ENCODE measurements around the gene HUS1. TPM values are rescaled to one million over a fixed set of nuclear protein-coding genes. Genes with fewer than 3 reads are reported as not detected.
A peak's percentile ranks its signal among the peaks of the same experiment; 100 is the strongest.
"Not testable (repeated sequence)": the region's sequence is repeated elsewhere in the genome, so short reads cannot be mapped to it uniquely, and the experiment has no call there.

HUS1 gene
- total RNA-seq, 2 donors from 2014 or later, result 15.2 to 16.9 TPM

- H3K36me3 ChIP-seq (replicated peaks in 1 of 2; ENCODE audit: insufficient read depth in 1 of 2, low read depth in 2 of 2), result no peaks in the 10 kb centered on the region
- H3K4me1 ChIP-seq, result no peaks in the 10 kb centered on the region
- no peak overlapping the region for H3K4me3 ChIP-seq
- DNase-seq (no peak), ATAC-seq (no peak)
- no peaks in the 10 kb centered on the region for H3K9me3 ChIP-seq
- no peaks in the 10 kb centered on the region for H3K27me3 ChIP-seq
- no peak for TF ChIP-seq POLR2A (IDR thresholded peaks at IDR 0.05)
- TF ChIP-seq, protein P1, sequence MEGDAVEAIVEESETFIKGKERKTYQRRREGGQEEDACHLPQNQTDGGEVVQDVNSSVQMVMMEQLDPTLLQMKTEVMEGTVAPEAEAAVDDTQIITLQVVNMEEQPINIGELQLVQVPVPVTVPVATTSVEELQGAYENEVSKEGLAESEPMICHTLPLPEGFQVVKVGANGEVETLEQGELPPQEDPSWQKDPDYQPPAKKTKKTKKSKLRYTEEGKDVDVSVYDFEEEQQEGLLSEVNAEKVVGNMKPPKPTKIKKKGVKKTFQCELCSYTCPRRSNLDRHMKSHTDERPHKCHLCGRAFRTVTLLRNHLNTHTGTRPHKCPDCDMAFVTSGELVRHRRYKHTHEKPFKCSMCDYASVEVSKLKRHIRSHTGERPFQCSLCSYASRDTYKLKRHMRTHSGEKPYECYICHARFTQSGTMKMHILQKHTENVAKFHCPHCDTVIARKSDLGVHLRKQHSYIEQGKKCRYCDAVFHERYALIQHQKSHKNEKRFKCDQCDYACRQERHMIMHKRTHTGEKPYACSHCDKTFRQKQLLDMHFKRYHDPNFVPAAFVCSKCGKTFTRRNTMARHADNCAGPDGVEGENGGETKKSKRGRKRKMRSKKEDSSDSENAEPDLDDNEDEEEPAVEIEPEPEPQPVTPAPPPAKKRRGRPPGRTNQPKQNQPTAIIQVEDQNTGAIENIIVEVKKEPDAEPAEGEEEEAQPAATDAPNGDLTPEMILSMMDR (IDR thresholded peaks at IDR 0.05), result no peak
- H3K27ac ChIP-seq, result no peak overlapping the region
- 45 to 57% methylated on average over 11 to 12 of the region's 12 CpGs for WGBS, 2 donors
- intact Hi-C loops (cut with DNase I), result loop anchor here (5.0 kb wide), 1 partner anchor 213 kb away; no protein-coding TSS in a partner anchor
Measured at GRCh38 chr7:47944536-47945260, 34.7 kb downstream of the HUS1 start.

DNA sequence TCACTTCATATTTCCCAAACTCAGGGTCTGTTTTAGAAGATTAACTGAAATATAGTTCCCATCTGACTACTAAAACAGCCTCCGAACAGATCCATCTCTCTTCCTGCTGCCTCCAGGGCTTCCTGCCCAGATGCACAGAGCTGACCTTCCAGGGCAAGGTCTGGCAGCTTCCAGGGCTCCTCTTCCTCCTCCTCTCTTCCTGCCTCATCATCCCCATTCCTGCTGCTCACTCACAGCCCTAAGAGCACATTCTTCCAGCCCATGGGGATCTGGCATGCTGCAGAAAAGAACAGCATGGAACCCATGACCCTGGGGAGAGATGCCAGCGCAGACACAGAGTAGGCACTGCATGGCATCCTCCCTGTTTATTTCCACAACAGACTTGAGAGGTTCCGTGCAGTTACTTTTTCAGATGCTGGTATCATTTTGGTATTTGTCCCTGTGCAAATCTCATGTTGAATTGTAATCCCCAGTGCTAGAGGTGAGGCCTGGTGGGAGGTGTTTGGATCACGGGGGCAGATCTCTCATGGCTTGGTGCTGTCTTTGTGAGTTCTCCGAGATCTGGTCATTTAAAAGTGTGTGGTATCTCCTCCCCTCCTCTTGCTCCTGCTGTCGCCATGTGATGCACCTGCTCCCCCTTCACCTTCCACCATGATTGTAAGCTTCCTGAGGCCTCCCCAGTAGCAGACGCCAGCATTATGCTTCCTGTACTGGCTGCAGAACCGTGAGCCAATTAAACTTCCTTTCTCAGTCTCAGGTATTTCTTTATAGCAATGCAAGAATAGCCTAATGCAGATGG, 35.5 kb downstream of the HUS1 start:
- intact Hi-C loops (cut with DNase I), result loop anchor here (5.0 kb wide), 1 partner anchor 213 kb away; no protein-coding TSS in a partner anchor
- no peak for ATAC-seq

GRCh38 chr7:47942651-47943050, 36.8 kb downstream of the HUS1 start:
- not testable (repeated sequence) for H3K4me1 ChIP-seq; H3K27ac ChIP-seq; H3K36me3 ChIP-seq (replicated peaks in 1 of 2; ENCODE audit: insufficient read depth in 1 of 2, low read depth in 2 of 2); H3K27me3 ChIP-seq; H3K9me3 ChIP-seq; ATAC-seq; DNase-seq; H3K4me3 ChIP-seq
- intact Hi-C loops (cut with DNase I), result loop anchor here (5.0 kb wide), 1 partner anchor 215 kb away; no protein-coding TSS in a partner anchor
- WGBS, 2 donors, result 82 to 88% methylated on average over 10 of the region's 10 CpGs

More for the DNA sequence above, 35.5 kb downstream of the HUS1 start:
- H3K4me1 ChIP-seq, result no peaks in the 10 kb centered on the region
- H3K4me3 ChIP-seq, result no peak overlapping the region
- no peaks in the 10 kb centered on the region for H3K9me3 ChIP-seq
- H3K27me3 ChIP-seq, result no peaks in the 10 kb centered on the region
- no peak for DNase-seq
- H3K36me3 ChIP-seq (replicated peaks in 1 of 2; ENCODE audit: insufficient read depth in 1 of 2, low read depth in 2 of 2), result no peaks in the 10 kb centered on the region
- TF ChIP-seq POLR2A (IDR thresholded peaks at IDR 0.05), result no peak
- WGBS, 2 donors, result 77 to 78% methylated on average over 7 to 8 of the region's 8 CpGs
- H3K27ac ChIP-seq, result no peak overlapping the region

GRCh38 chr7:47942132-47942531, 37.3 kb downstream of the HUS1 start:
- 70% methylated on average over 10 of the region's 10 CpGs for WGBS, 2 donors

GRCh38 chr7:47941136-47941844, 38.1 kb downstream of the HUS1 start:
- Histone ChIP-seq H3K36me3 (replicated peaks in 1 of 2; ENCODE audit: insufficient read depth in 1 of 2, low read depth in 2 of 2) (no peaks in the 10 kb centered on the region), H3K4me3 (no peak overlapping the region), H3K4me1 (no peaks in the 10 kb centered on the region), H3K27ac (peak overlapping the region in 3 of 4 donors; percentile 5 to 63 (median 13)), H3K9me3 (no peaks in the 10 kb centered on the region), H3K27me3 (no peaks in the 10 kb centered on the region)
- ATAC-seq (peak; percentile 57), DNase-seq (peak in 1 of 4 donors; percentile 45)
- TF ChIP-seq, protein P1 (IDR thresholded peaks at IDR 0.05), result no peak
- TF ChIP-seq POLR2A (IDR thresholded peaks at IDR 0.05), result no peak
- WGBS, 2 donors, result 67 to 76% methylated on average over 9 of the region's 9 CpGs
- intact Hi-C loops (cut with DNase I), result loop anchor here (5.0 kb wide), 1 partner anchor 216 kb away; no protein-coding TSS in a partner anchor

More at GRCh38 chr7:47942132-47942531, 37.3 kb downstream of the HUS1 start:
- no peak overlapping the region for H3K4me3 ChIP-seq
- H3K36me3 ChIP-seq (replicated peaks in 1 of 2; ENCODE audit: insufficient read depth in 1 of 2, low read depth in 2 of 2), result no peaks in the 10 kb centered on the region
- no peak for TF ChIP-seq POLR2A (IDR thresholded peaks at IDR 0.05)
- TF ChIP-seq, protein P1 (IDR thresholded peaks at IDR 0.05), result no peak
- no peaks in the 10 kb centered on the region for H3K4me1 ChIP-seq
- intact Hi-C loops (cut with DNase I), result loop anchor here (5.0 kb wide), 1 partner anchor 215 kb away; no protein-coding TSS in a partner anchor
- peak overlapping the region in 1 of 4 donors; percentile 9 for H3K27ac ChIP-seq
- no peak for DNase-seq
- ATAC-seq, result no peak
- H3K9me3 ChIP-seq, result no peaks in the 10 kb centered on the region
- no peaks in the 10 kb centered on the region for H3K27me3 ChIP-seq

Measured in body of pancreas (tissue), 4 donors.